WTC11 (cell line): ENCODE measurements around the gene SLC8A2. TPM values are rescaled to one million over a fixed set of nuclear protein-coding genes. Genes with fewer than 3 reads are reported as not detected.

Experiments used
- ATAC-seq: fragments of 200-7000 bp; cut with Tn5 transposase; 2 replicates; pipeline ENCODE4 v1.10.0; 2021; ENCODE audit warnings: mild to moderate bottlenecking, moderate library complexity
- CTCF ChIA-PET: fragments of 300-600 bp; sonication (Branson Sonifier 250); formaldehyde crosslinking; loops from one replicate; lab custom pipeline; 2021; ENCODE audit warnings: antibody characterized with exemption; lab: Charles Lee
- POLR2A ChIA-PET: fragments of 350-600 bp; sonication (Branson Sonifier 250); formaldehyde crosslinking; loops from one replicate; lab custom pipeline; 2021; ENCODE audit warnings: antibody characterized with exemption; lab: Charles Lee
- DNase-seq: peaks from one replicate; pipeline ENCODE4 v3.0.0; 2021; ENCODE audit warnings: low spot score
- H3K27ac Mint-ChIP-seq: 2 replicates; pipeline ENCODE4 v1.8.0; 2021; ENCODE audit warnings: mixed read lengths
- H3K27me3 Mint-ChIP-seq: 2 replicates; pipeline ENCODE4 v1.8.0; 2021; ENCODE audit warnings: low read depth, mild to moderate bottlenecking, moderate library complexity, mixed read lengths
- H3K36me3 Mint-ChIP-seq: 2 replicates; pipeline ENCODE4 v1.8.0; 2021; ENCODE audit warnings: mixed read lengths
- H3K4me1 Mint-ChIP-seq: 2 replicates; pipeline ENCODE4 v1.8.0; 2022; ENCODE audit warnings: mixed read lengths
- H3K4me3 Mint-ChIP-seq: 2 replicates; pipeline ENCODE4 v1.8.0; 2021; ENCODE audit warnings: mild to moderate bottlenecking, moderate library complexity, mixed read lengths
- H3K9me3 Mint-ChIP-seq: 2 replicates; pipeline ENCODE4 v1.8.0; 2021; ENCODE audit warnings: mixed read lengths
- CREB1 ChIP-seq: sonication (generic); formaldehyde crosslinking; IDR thresholded peaks from 2 replicates; pipeline ENCODE4 v1.8.0; 2023; ENCODE audit warnings: mild to moderate bottlenecking, missing genetic modification reagents
- ELF4 ChIP-seq: sonication (generic); formaldehyde crosslinking; IDR thresholded peaks from 2 replicates; pipeline ENCODE4 v1.8.1; 2022; ENCODE audit warnings: low read depth, mild to moderate bottlenecking, moderate library complexity, missing genetic modification reagents
- HMGA2 ChIP-seq: fragments of 250-450 bp; sonication (Bioruptor Pico); IDR thresholded peaks from 2 replicates; pipeline ENCODE4 v1.4.0; 2021; ENCODE audit warnings: mild to moderate bottlenecking, moderate library complexity
- IRF2 ChIP-seq: sonication (generic); formaldehyde crosslinking; IDR thresholded peaks from 2 replicates; pipeline ENCODE4 v1.8.0; 2022; ENCODE audit warnings: low read depth, missing genetic modification reagents, borderline replicate concordance
- JUN ChIP-seq: sonication (generic); formaldehyde crosslinking; IDR thresholded peaks from 2 replicates; pipeline ENCODE4 v1.8.0; 2023; ENCODE audit warnings: mild to moderate bottlenecking, missing genetic modification reagents
- MXD4 ChIP-seq: fragments of 250-450 bp; sonication (Bioruptor Pico); IDR thresholded peaks from 2 replicates; pipeline ENCODE4 v1.8.0; 2021; ENCODE audit warnings: mild to moderate bottlenecking, moderate library complexity, borderline replicate concordance
- RORB ChIP-seq: fragments of 250-450 bp; sonication (Bioruptor Pico); IDR thresholded peaks from 2 replicates; pipeline ENCODE4 v1.9.0; 2021; ENCODE audit warnings: mild to moderate bottlenecking
- SMAD4 ChIP-seq: sonication (generic); formaldehyde crosslinking; IDR thresholded peaks from 2 replicates; pipeline ENCODE4 v1.8.0; 2022; ENCODE audit warnings: mild to moderate bottlenecking, missing genetic modification reagents
- ZNF423 ChIP-seq: fragments of 250-450 bp; sonication (Bioruptor Pico); IDR thresholded peaks from 2 replicates; pipeline ENCODE4 v2.1.2; 2022; ENCODE audit warnings: mild to moderate bottlenecking, moderate library complexity
- total RNA-seq: library from RNA; stranded (reverse); gene quantifications from 3 replicates; pipeline ENCODE4 v1.2.3, GENCODE V29; 2021
- TF ChIP-seq, protein P1 (sequence below): sonication (generic); formaldehyde crosslinking; IDR thresholded peaks from 2 replicates; pipeline ENCODE4 v1.8.1; 2022; ENCODE audit warnings: mild to moderate bottlenecking, moderate library complexity, missing genetic modification reagents
- TF ChIP-seq, protein P2 (sequence below): sonication (generic); formaldehyde crosslinking; IDR thresholded peaks from 2 replicates; pipeline ENCODE4 v1.8.1; 2023; ENCODE audit warnings: mild to moderate bottlenecking, missing genetic modification reagents, moderate library complexity
- TF ChIP-seq, protein P3 (sequence below): fragments of 250-450 bp; sonication (Bioruptor Pico); IDR thresholded peaks from 2 replicates; pipeline ENCODE4 v2.1.2; 2022; ENCODE audit warnings: mild to moderate bottlenecking, moderate library complexity
- TF ChIP-seq, protein P4 (sequence below): sonication (generic); formaldehyde crosslinking; IDR thresholded peaks from 2 replicates; pipeline ENCODE4 v1.8.0; 2023; ENCODE audit warnings: missing genetic modification reagents
- TF ChIP-seq, protein P5 (sequence below): sonication (generic); formaldehyde crosslinking; IDR thresholded peaks from 2 replicates; pipeline ENCODE4 v1.8.1; 2023; ENCODE audit warnings: mild to moderate bottlenecking, missing genetic modification reagents
- TF ChIP-seq, protein P6 (sequence below): sonication (generic); formaldehyde crosslinking; IDR thresholded peaks from 2 replicates; pipeline ENCODE4 v1.8.0; 2022; ENCODE audit warnings: mild to moderate bottlenecking, missing genetic modification reagents
- TF ChIP-seq, protein P7 (sequence below): sonication (generic); formaldehyde crosslinking; IDR thresholded peaks from 2 replicates; pipeline ENCODE4 v1.8.1; 2023; ENCODE audit warnings: mild to moderate bottlenecking, missing genetic modification reagents, moderate library complexity
- TF ChIP-seq, protein P8 (sequence below): fragments of 250-450 bp; sonication (Bioruptor Pico); conservative IDR thresholded peaks from 2 replicates; pipeline ENCODE4 v1.9.0; 2021; ENCODE audit warnings: mild to moderate bottlenecking

The SLC8A2 gene
- total RNA-seq, 1 experiment from 2014 or later = 6.5 TPM

DNA sequence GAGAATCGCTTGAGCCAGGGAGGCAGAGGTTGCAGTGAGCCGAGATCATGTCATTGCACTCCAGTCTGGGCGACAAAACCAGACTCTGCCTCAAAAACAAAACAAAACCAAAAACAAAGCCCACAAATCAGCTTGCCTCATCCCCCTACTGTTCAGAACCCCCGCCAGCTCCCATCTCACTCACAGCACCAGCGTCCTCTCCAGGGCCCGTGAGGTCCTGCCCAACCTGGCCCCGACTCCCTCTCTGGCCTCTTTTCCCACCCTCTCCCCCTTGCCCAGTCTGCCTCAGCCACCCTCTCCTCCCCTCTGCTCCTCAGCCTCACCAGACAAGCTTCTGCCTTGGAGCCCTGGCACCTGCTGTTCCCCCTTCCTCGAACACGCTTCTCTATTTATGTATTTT, 3.8 kb downstream of the SLC8A2 start:
- ATAC-seq (no peak), DNase-seq (no peak)
- ChIA-PET POLR2A (interaction anchor here (1.0 kb wide), 1 partner anchor 16 kb away, joined by 3 read pairs; the partner anchor contains the start of gene KPTN), CTCF (interaction anchor here (0.6 to 2.5 kb wide), 7 partner anchors 31 to 298 kb away, joined by 3 to 20 read pairs (median 6); partner anchors contain the start of genes EHD2 and NAPA)
- peaks cover 44% of the 10 kb centered on the region for H3K4me1 Mint-ChIP-seq
- H3K9me3 Mint-ChIP-seq = no peaks in the 10 kb centered on the region
- no peak overlapping the region for H3K27ac Mint-ChIP-seq
- peaks cover 16% of the 10 kb centered on the region for H3K27me3 Mint-ChIP-seq
- no peaks in the 10 kb centered on the region for H3K36me3 Mint-ChIP-seq
- no peak overlapping the region for H3K4me3 Mint-ChIP-seq
- TF ChIP-seq ZNF423 (CRISPR knock-in tag) (no peak), CREB1 (CRISPR knock-in tag) (no peak), RORB (CRISPR knock-in tag) (no peak), ELF4 (no peak), MXD4 (no peak), JUN (CRISPR knock-in tag) (no peak), SMAD4 (CRISPR knock-in tag) (no peak), HMGA2 (CRISPR knock-in tag) (no peak), IRF2 (CRISPR knock-in tag) (no peak)
- TF ChIP-seq, protein P1, sequence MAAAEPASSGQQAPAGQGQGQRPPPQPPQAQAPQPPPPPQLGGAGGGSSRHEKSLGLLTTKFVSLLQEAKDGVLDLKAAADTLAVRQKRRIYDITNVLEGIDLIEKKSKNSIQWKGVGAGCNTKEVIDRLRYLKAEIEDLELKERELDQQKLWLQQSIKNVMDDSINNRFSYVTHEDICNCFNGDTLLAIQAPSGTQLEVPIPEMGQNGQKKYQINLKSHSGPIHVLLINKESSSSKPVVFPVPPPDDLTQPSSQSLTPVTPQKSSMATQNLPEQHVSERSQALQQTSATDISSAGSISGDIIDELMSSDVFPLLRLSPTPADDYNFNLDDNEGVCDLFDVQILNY (CRISPR knock-in tag) = no peak
- TF ChIP-seq, protein P2, sequence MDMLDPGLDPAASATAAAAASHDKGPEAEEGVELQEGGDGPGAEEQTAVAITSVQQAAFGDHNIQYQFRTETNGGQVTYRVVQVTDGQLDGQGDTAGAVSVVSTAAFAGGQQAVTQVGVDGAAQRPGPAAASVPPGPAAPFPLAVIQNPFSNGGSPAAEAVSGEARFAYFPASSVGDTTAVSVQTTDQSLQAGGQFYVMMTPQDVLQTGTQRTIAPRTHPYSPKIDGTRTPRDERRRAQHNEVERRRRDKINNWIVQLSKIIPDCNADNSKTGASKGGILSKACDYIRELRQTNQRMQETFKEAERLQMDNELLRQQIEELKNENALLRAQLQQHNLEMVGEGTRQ (CRISPR knock-in tag) = no peak
- TF ChIP-seq, protein P3, sequence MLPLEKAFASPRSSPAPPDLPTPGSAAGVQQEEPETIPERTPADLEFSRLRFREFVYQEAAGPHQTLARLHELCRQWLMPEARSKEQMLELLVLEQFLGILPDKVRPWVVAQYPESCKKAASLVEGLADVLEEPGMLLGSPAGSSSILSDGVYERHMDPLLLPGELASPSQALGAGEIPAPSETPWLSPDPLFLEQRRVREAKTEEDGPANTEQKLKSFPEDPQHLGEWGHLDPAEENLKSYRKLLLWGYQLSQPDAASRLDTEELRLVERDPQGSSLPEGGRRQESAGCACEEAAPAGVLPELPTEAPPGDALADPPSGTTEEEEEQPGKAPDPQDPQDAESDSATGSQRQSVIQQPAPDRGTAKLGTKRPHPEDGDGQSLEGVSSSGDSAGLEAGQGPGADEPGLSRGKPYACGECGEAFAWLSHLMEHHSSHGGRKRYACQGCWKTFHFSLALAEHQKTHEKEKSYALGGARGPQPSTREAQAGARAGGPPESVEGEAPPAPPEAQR (CRISPR knock-in tag) = no peak
- TF ChIP-seq, protein P4, sequence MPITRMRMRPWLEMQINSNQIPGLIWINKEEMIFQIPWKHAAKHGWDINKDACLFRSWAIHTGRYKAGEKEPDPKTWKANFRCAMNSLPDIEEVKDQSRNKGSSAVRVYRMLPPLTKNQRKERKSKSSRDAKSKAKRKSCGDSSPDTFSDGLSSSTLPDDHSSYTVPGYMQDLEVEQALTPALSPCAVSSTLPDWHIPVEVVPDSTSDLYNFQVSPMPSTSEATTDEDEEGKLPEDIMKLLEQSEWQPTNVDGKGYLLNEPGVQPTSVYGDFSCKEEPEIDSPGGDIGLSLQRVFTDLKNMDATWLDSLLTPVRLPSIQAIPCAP (CRISPR knock-in tag) = no peak
- TF ChIP-seq, protein P5, sequence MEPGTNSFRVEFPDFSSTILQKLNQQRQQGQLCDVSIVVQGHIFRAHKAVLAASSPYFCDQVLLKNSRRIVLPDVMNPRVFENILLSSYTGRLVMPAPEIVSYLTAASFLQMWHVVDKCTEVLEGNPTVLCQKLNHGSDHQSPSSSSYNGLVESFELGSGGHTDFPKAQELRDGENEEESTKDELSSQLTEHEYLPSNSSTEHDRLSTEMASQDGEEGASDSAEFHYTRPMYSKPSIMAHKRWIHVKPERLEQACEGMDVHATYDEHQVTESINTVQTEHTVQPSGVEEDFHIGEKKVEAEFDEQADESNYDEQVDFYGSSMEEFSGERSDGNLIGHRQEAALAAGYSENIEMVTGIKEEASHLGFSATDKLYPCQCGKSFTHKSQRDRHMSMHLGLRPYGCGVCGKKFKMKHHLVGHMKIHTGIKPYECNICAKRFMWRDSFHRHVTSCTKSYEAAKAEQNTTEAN (CRISPR knock-in tag) = no peak
- TF ChIP-seq, protein P6, sequence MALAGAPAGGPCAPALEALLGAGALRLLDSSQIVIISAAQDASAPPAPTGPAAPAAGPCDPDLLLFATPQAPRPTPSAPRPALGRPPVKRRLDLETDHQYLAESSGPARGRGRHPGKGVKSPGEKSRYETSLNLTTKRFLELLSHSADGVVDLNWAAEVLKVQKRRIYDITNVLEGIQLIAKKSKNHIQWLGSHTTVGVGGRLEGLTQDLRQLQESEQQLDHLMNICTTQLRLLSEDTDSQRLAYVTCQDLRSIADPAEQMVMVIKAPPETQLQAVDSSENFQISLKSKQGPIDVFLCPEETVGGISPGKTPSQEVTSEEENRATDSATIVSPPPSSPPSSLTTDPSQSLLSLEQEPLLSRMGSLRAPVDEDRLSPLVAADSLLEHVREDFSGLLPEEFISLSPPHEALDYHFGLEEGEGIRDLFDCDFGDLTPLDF = no peak
- TF ChIP-seq, protein P7, sequence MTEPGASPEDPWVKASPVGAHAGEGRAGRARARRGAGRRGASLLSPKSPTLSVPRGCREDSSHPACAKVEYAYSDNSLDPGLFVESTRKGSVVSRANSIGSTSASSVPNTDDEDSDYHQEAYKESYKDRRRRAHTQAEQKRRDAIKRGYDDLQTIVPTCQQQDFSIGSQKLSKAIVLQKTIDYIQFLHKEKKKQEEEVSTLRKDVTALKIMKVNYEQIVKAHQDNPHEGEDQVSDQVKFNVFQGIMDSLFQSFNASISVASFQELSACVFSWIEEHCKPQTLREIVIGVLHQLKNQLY (CRISPR knock-in tag) = no peak
- TF ChIP-seq, protein P8, sequence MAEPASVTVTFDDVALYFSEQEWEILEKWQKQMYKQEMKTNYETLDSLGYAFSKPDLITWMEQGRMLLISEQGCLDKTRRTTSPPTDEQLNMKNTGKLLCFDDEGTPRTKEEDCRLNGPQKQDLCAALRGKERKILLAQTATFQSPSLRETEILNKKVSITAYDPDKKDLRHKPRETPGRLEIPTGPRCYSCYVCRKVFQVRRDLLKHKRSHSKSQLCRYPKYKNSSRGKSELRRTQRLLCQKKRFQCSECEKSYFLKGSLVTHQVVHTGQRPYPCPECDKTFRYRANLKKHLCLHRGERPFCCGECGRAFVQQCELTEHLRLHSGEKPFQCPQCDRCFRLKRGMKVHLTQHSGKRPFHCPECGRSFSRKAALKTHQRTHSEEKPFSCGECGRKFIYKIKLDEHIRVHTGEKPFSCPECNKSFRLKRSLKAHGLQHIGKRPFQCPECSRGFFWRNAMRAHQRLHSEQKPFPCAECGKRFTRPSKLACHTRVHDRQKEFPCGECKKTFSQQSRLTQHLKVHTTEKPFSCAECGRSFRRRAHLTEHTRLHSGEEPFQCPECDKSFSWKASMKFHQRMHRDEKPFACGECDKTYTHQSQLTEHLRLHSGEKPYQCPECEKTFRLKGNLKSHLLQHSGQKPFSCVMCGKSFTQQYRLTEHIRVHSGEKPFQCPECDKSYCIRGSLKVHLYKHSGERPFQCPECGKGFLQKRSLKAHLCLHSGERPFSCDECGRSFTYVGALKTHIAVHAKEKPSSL (CRISPR knock-in tag) = no peak
